Hepatocyte (in vitro differentiated cells): ENCODE results near the gene CXCL12.

ENCODE experiments used
- EZH2 ChIP-seq: fragments of 200-600 bp; sonication (generic); IDR thresholded peaks from 2 replicates; pipeline ENCODE4 v1.6.1; 2016; ENCODE audit warnings: antibody characterized with exemption, mild to moderate bottlenecking, borderline replicate concordance
- TF ChIP-seq, protein P1 (sequence below): fragments of 200-600 bp; sonication (generic); IDR thresholded peaks from 2 replicates; pipeline ENCODE4 v1.5.1; 2016; ENCODE audit warnings: antibody characterized with exemption, mild to moderate bottlenecking; ENCODE audit not compliant: poor library complexity

DNA sequence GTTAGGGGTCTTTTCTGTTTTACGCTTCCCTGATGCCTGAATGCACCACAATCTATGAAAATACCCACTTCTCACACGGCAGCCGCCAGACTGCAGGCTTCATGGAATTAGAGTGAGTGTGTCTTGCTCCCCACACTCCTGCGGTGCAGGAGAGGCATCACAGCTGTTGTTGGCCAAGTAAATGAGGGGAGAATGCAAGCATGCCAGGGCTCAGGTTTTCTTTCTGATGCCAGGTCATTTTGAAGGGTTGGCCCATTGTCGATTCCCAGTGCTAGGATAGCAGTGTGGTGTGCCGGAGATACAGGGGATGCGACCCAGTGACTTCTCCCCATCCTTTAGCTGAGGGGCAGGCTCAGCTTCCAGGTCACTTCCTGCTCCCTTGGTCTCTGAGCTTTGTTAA lies 16.3 kb downstream of the CXCL12 start:
- no peak for TF ChIP-seq EZH2
- TF ChIP-seq, protein P1, sequence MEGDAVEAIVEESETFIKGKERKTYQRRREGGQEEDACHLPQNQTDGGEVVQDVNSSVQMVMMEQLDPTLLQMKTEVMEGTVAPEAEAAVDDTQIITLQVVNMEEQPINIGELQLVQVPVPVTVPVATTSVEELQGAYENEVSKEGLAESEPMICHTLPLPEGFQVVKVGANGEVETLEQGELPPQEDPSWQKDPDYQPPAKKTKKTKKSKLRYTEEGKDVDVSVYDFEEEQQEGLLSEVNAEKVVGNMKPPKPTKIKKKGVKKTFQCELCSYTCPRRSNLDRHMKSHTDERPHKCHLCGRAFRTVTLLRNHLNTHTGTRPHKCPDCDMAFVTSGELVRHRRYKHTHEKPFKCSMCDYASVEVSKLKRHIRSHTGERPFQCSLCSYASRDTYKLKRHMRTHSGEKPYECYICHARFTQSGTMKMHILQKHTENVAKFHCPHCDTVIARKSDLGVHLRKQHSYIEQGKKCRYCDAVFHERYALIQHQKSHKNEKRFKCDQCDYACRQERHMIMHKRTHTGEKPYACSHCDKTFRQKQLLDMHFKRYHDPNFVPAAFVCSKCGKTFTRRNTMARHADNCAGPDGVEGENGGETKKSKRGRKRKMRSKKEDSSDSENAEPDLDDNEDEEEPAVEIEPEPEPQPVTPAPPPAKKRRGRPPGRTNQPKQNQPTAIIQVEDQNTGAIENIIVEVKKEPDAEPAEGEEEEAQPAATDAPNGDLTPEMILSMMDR, result no peak
